Colon (tissue), 2 donors: ENCODE data around the gene ASTN2.

Experiments used
- FAIRE-seq: peaks from 2 replicates; lab custom pipeline; 2012; peaks lifted over from hg19 to GRCh38; lab: Jason Lieb, UNC
- donor health status: control.
- donor health status: control.

ASTN2 gene

DNA sequence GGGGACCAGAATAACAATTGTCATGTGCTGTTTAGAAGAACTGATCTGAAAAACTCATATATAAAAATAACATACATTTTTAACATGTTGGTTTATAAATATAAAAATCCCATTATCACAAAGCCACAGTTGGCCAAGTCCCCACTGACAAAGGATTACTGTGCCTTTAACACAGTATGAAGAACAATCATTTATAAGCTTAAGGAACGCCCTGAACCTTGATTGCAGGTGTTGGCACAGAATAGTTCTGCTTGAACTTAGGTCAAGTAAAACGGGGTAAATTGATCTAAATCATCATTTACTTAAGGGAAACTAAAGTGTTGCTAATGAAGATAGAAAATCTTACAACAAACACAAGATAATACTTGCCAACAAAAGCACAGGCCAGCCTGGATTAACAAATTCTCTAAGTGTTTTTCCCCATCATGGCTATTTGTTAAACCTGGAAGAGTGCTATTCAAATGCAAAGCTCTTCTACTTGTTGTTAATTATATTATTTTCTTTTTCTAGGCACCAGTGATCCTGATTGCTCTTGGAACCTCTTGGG lies 46.1 kb downstream of the ASTN2 start:
- no peak for FAIRE-seq

DNA sequence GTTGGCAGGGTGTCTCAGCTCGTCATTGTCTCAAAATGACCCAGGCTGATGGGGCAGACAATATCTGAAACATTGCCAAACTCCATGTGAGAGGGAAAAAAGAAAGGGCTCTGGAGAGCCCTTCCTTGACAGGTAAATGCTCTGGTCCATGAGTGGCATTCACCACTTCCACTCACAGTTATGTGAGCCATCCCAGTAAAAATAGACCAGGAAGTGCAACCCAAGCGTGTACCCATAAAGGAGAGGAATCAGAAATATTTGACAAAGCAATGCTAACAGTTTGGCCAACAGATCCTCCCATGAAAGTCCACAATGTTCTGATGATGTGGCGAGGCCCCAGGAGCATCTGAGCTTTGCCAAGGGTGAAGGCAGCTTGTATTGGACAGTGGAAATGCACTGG lies 49.4 kb downstream of the ASTN2 start:
- no peak for FAIRE-seq

DNA sequence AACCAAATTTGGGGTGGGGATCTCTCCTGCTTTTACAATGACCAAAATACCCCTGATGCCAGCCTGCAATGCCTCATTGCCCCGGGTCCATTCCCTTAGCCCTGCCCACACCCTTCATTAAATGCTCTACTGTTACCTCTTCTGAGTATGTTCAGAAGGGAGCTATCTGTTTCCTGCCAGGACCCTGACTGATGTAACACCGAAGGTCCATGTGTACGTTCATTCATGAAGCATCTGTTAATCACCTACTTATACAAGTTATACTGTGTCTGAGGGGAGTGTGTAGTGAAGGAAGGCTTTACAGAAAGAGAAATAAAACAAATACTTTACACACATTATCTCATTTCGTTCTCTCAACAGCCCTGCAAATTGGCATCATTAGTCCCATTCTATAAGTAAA lies 51.9 kb downstream of the ASTN2 start:
- no peak for FAIRE-seq

DNA sequence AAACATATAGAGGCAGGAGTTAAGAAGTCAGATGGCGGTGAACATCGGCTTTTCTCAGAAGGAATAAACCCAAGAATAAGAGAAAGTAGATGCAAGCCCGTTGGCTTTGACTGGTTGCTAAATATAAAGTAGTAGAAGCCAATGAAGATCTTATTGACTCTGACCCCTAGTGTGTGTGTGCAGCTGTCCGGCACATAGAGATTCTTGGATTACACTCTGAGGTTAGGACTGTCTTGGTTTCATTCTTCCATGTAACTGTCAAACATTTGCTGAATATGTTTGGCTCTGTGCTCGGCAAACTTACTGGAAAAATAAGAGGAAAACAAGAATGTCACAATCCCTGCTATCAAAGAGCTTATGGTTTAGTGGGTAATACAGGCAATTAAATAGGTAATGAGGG lies 54.9 kb downstream of the ASTN2 start:
- no peak for FAIRE-seq

DNA sequence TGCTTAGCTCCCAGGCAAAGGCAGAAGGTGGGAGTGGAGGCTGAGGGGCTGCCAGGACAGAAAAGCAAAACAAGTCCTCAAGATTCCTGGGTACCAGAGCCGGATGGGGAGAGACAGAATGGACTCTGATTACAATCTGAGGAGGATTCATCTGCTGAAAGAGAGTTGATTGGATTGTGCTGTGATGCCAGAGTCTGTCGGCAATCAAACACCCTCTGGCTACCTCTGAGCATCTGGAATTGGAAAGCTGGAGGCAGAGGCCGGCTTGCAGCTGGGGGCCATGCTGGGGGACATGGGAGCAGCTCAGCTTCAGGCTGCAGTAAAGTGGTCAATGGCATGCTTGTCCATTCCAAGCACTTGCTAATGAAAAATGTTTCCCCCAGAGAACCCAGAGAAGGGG lies 59.3 kb downstream of the ASTN2 start:
- FAIRE-seq: no peak

DNA sequence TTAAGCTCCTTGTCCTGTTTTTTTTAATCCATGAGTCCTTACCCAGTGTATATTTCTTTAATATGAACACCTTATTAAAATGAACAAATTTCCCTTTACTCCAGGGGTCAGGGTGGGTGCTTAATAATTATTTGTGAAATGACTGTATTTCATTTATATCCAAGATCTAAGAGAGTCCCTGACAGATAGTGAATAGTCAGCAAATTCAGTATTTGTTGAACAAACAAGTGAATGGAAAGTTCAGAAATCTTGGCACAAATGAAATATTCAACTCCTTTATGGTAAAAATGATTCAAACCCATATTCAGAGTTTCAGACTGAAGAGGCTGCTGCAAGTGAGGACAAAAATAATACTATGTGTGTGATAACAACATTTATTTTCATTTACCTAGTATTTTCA lies 59.9 kb downstream of the ASTN2 start:
- FAIRE-seq: no peak

DNA sequence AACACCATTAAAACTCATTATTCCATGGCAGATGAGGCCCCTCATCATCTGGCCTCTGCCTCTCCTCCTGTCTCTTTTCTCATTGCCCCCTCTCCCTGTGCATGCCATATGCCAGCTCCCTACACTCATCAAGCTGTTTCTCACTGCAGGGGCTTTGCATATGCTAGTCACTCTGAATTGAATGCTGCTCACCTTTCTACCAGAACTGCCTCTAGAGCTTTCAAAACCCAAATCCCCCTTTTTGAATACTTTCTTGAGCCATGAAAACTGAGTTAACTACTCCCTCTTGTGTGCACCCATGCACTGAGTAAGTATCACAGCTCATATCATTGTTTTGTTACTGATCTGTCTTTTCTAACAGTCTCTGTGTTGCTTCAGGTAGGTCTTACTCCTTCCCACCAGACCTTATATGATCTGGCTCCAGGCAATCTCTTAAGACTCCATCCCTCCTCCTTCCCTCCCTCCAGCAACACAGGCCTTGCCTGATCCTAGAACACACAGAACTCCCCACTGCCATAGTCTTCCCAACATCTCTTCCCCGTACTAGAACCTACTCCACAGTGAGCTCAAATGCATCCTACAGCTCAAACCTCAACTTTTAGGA lies 60.5 kb downstream of the ASTN2 start:
- no peak for FAIRE-seq

GRCh38 chr9:117344892-117345660 lies 69.8 kb downstream of the ASTN2 start:
- no peak for FAIRE-seq

DNA sequence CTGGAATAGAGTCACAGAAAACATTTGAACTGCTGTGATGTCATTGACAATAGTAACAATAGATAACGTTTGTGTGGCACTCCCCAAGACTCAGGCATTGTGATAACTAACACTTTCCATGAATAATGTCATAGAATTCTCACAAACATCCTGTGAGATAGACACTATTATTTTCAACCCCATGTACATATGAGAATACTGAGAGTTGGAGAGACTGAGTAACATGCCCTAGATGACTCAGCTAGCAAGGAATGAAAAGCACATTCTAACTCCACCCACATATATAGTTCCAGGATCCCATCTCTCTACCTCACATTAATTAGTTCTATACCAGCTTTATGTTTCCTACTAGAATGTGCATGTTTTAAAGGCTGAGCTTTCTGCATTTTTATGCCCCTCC lies 71.4 kb downstream of the ASTN2 start:
- FAIRE-seq: no peak

- no peak for FAIRE-seq
Observed at GRCh38 chr9:117341151-117341550, 73.7 kb downstream of the ASTN2 start.

DNA sequence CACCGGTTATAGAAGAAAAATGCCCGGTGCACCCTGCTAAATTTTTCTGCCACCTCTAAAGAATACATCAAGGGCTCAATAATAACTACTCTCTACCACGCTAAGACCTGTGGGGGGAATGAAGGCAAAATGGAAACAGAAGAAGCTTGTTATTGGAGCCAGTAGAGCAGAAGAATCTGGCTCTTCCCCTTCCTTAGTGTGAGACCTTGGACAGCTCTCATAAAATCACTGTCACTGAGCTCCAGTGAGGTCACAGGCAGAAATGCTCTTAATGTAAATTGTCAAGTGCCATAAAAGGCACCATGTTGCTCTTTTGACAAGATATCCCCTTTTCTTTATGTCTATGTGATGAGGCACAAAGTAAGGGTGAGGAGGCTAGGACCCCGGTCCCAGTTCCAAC lies 74.4 kb downstream of the ASTN2 start:
- no peak for FAIRE-seq

- no peak for FAIRE-seq
Observed at GRCh38 chr9:117335837-117336433, 78.9 kb downstream of the ASTN2 start.

DNA sequence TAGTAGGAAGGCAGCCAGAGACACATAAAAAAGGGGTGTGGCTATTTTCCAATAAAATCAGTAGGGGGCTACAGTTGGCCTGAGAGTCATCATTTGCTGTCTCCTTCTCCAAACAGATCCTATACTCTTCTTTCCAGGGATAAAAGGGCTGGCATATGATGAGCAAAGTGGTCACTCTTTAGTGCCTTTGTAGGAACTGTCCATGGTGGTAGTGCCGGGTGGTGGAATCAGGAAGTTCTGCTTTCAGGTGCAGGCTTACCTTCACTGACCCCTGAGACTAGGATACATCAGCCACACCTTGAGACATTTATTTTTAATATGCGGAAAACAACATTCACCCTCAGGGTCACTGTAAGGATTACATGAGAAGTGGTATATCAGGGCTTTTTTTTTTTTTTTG lies 80.8 kb downstream of the ASTN2 start:
- no peak for FAIRE-seq

DNA sequence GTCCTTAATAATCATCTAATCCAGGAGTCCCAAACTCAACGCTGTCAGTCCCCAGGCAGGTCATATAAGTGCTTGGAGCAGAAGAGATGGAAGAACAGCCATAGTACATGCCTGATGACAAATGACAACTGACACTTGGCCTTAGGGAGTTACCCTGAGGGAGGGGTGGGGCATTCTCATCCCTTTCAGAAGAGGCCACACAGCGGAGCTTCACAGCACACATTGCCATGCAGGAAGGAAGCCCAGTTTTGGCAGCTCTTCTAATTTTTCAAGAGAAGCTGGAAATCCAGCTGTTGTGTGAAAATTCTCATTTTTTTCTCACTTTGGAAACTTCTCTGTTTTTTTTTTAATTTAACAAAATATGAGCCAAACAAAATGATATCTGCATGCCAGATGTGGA lies 89.0 kb downstream of the ASTN2 start:
- no peak for FAIRE-seq

DNA sequence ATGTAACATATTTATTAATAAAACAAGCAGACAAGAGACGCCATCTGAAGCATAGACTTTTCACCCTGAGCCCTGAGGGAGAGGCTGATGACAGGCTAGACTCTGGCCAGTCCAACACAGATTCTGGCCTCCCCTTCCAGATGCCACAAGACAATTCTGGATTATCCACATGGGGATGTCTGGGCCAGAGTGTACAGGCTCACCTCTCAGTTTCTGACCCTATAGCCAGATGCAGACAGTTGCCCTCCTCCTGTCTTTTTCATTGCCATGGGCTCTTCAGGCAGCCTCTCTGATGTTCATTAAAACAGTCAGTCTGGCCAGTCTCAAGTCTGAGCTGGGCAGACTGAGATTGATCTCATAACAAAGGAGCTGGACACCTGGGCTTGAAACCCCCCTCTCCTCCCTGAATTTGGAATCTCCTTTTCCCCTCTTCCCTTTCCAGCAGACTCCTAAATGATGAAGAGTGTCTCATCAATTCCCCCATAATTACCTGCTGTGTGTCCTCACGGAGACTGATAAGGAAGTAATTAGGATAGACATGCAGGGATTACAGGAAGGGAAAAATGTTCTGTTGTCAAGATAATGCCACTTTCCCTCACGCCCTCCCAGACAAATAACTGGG lies 89.6 kb downstream of the ASTN2 start:
- no peak for FAIRE-seq

GRCh38 chr9:117323390-117323789 lies 91.5 kb downstream of the ASTN2 start:
- FAIRE-seq: no peak

DNA sequence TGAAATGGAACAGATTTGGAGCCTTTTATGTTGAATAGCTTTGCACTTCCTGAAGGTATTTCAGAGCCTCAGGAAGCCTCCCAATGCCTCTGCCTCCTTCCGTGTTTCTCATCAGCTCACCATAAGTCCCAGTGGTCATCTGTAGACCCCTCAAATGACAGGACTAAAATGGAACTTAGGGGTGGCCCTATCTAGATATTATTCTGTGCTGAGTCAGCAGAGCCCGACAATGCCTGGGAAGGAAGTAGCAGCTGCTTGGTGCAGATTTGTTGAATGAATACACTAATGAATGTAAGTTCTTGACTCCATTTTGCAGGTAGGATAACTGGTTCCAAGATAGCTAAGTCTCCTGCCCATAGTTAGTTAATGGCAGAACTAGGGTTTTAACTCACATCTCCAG lies 97.7 kb downstream of the ASTN2 start:
- FAIRE-seq: no peak

GRCh38 chr9:117315236-117315635 lies 99.6 kb downstream of the ASTN2 start:
- FAIRE-seq: no peak

DNA sequence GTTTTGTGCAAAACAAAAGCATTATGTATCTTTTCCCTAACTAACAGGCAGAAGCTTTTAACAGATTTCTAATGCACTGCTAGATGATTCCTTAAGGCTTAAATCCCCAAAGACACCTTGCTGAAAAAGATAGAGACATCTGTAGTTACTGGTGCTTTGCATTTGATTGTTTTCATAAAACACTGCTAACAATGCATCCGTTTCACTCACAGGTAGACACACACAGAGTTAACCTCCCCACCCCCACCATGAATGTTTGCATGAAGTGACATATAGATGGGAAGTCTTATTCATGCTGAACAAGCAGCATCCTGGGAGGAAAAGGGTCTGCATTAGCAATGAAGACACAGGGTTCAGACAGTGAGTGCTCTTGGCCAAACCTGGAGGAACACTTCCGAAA lies 100.9 kb downstream of the ASTN2 start:
- FAIRE-seq: no peak

DNA sequence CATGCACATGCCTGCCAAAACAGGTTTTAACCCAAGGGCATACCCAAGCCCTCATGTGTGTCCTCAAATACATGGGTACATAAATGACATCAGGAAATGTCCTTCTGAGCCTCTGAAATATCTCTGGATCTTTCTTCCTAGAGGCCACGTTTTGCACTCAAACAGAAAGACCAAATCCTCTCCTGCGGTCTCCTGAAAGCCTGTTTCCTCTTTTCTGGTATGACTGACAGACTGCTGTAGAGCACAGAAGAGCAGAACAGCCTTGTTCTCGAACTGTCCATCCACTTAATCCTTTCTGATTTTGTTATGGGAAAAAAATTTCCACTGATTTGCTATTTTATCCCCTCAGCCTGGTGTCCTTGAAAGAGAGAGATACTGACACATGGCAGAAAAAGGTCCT lies 107.2 kb downstream of the ASTN2 start:
- no peak for FAIRE-seq

DNA sequence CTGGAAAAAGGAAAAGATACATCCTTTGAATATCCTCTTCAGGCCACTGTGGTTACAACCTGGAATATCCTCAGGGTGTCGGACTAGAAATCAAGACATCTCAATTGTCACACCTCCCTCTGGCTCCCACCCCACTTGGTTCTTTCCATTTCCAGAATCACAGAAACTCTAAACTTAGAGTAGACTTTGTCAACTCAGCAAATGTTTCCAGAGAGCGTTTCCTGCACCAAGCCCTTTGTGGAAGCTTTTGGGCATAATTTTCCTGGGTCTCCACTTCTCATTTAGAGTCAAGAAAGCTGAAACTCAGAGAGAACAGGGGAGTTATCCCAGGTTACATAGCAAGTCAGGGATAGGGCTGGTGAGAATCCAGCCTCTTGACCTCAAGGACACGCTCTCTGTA lies 108.8 kb downstream of the ASTN2 start:
- no peak for FAIRE-seq

GRCh38 chr9:117305454-117305853 lies 109.4 kb downstream of the ASTN2 start:
- FAIRE-seq: no peak

DNA sequence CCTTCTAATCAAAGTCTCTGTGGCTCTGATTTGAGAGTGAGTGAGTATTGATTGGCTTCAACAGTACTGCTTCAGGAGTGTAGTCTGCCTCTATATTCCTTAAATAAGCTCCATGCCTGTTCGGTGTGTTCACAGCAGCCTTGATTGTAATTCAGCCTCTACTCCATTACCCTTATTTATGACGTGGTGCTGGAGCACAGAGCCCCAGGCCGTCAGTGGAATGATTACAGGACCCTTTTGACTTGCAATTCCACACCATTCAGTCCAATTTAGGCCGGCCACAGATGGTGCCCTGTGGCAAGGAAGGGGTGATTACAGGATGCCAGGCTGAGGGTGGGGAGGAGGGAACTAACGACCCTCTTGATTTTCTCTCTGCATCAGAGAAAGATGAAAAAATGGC lies 110.3 kb downstream of the ASTN2 start:
- FAIRE-seq: no peak
